Measurements from ENCODE around the gene AMACR.
A peak's percentile ranks its signal among the peaks of the same experiment; 100 is the strongest.

AMACR gene

GRCh38 chr5:34005681-34006080, 2.2 kb downstream of the AMACR start:
- H3K9me3 ChIP-seq (replicated peaks in 1 of 11), result no peaks in the 10 kb centered on the region
- peaks cover 12 to 36% (median 26%) of the 10 kb centered on the region in 11 experiments for H3K36me3 ChIP-seq
- H3K27ac ChIP-seq, result no peak overlapping the region
- no peak for TF ChIP-seq Cebpa-rat (IDR thresholded peaks at IDR 0.05)
- no peaks in the 10 kb centered on the region for H4K20me1 ChIP-seq
- no peak overlapping the region for H3K9ac ChIP-seq
- no peak overlapping the region for H3K4me2 ChIP-seq
- H3K4me3 ChIP-seq, result no peak overlapping the region
- peaks cover 15 to 32% (median 24%) of the 10 kb centered on the region in 10 experiments for H3K4me1 ChIP-seq
- no peaks in the 10 kb centered on the region for H3K27me3 ChIP-seq

GRCh38 chr5:34005211-34005610, 2.6 kb downstream of the AMACR start:
- Histone ChIP-seq H3K36me3 (peaks cover 12 to 37% (median 28%) of the 10 kb centered on the region in 11 experiments), H3K27ac (no peak overlapping the region), H4K20me1 (no peaks in the 10 kb centered on the region), H3K4me2 (no peak overlapping the region), H3K4me3 (no peak overlapping the region), H3K9me3 (replicated peaks in 1 of 11) (no peaks in the 10 kb centered on the region), H3K9ac (no peak overlapping the region), H3K27me3 (no peaks in the 10 kb centered on the region), H3K4me1 (peaks cover 15 to 30% (median 24%) of the 10 kb centered on the region in 10 experiments)
- TF ChIP-seq Cebpa-rat (IDR thresholded peaks at IDR 0.05), result no peak

GRCh38 chr5:34003941-34004340, 3.9 kb downstream of the AMACR start:
- H3K27me3 ChIP-seq, result no peaks in the 10 kb centered on the region
- H3K4me1 ChIP-seq, result peaks cover 8 to 17% (median 15%) of the 10 kb centered on the region in 10 experiments
- H3K9me3 ChIP-seq (replicated peaks in 1 of 11), result no peaks in the 10 kb centered on the region
- H4K20me1 ChIP-seq, result no peaks in the 10 kb centered on the region
- no peak overlapping the region for H3K4me3 ChIP-seq
- H3K27ac ChIP-seq, result no peak overlapping the region
- H3K36me3 ChIP-seq, result peaks cover 12 to 37% (median 29%) of the 10 kb centered on the region in 11 experiments
- H3K9ac ChIP-seq, result no peak overlapping the region
- no peak overlapping the region for H3K4me2 ChIP-seq
- TF ChIP-seq Cebpa-rat (IDR thresholded peaks at IDR 0.05), result no peak

DNA sequence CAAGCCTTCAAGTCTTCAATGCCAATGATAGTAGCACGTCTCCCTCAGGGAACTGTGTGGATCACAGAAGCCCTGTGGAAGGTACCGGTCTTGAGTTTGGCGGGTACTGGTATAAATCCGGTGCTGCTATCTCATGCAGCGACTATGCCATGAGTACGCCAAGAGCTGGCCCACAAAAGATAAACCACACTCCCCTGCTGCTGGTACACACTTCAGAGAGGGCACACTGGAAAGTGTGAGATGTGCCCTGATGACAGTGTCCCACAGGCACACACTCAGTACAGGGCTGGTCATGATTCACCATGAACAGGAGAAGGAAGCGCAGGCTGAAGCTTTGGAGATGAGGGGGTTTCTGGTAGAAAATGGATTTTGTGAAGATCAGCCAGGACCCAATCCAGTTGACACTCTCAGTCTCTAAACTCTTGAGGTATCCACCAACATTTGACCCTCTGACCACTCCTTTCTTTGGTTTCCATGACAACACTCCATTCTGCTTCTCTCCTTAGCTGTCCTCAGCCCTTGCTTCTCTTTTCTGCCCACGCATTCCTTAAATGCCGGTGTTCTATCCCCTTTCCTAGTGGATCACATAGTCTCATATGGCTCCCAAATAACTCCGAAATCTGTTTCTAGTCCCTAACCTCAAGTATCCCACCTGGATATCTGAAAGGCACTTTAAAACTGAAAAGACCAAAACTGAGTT, 5.1 kb downstream of the AMACR start:
- TF ChIP-seq Cebpa-rat (IDR thresholded peaks at IDR 0.05), result no peak
- no peak overlapping the region for H3K9ac ChIP-seq
- H3K4me2 ChIP-seq, result no peak overlapping the region
- H3K27ac ChIP-seq, result no peak overlapping the region
- no peaks in the 10 kb centered on the region for H3K27me3 ChIP-seq
- H3K36me3 ChIP-seq, result peaks cover 18 to 46% (median 32%) of the 10 kb centered on the region in 11 experiments
- no peaks in the 10 kb centered on the region for H3K9me3 ChIP-seq (replicated peaks in 1 of 11)
- H3K4me3 ChIP-seq, result no peak overlapping the region
- no peaks in the 10 kb centered on the region for H4K20me1 ChIP-seq
- peaks cover 7 to 15% (median 11%) of the 10 kb centered on the region in 10 experiments for H3K4me1 ChIP-seq

GRCh38 chr5:34001241-34001841, 6.5 kb downstream of the AMACR start:
- H4K20me1 ChIP-seq, result no peaks in the 10 kb centered on the region
- no peak overlapping the region for H3K4me3 ChIP-seq
- H3K9me3 ChIP-seq (replicated peaks in 1 of 11), result no peaks in the 10 kb centered on the region
- peaks cover 0 to 11% (median 3%) of the 10 kb centered on the region in 10 experiments; a peak in 12 of 20 replicates for H3K4me1 ChIP-seq
- no peaks in the 10 kb centered on the region for H3K27me3 ChIP-seq
- H3K4me2 ChIP-seq, result no peak overlapping the region
- peaks cover 19 to 46% (median 32%) of the 10 kb centered on the region in 11 experiments for H3K36me3 ChIP-seq
- H3K9ac ChIP-seq, result no peak overlapping the region
- H3K27ac ChIP-seq, result no peak overlapping the region
- TF ChIP-seq Cebpa-rat (IDR thresholded peaks at IDR 0.05), result no peak

- H3K4me1 ChIP-seq, result peaks cover 0 to 19% (median 2%) of the 10 kb centered on the region in 10 experiments; a peak in 7 of 20 replicates
These were observed 7.9 kb downstream of the AMACR start for GRCh38 chr5:33999978-34000377.

DNA sequence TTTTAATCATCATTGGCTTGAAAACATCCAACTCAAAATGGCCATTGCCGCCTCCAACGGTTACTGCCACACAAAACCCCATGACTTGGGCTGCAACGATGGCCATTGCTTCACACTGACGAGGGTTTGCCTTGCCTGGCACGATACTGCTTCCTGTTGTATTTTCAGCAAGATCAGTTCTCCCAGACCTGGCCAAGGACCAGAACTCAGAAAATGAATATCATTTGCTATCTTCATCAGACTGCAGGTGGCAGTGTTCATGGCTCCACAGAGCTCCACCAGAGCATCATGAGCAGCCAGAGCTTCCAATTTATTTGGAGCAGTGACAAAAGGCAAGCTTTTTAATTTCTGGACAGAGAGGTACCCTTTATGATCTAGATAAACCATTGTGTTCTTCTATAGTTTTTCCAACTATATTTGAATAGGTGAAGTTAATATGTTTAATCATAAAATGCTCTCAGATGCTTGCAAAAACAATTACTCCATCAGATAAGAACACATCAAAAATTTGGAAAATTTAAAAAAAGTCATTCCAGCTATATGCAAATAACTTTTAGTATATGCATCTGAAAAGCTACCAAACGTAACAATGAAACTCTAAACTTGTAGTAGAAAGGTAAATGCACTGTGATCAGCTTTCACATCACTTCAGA, 10.4 kb downstream of the AMACR start:
- no peak overlapping the region; a peak in 1 of 22 replicates for H3K27ac ChIP-seq
- peak overlapping the region in 1 of 11 experiments; percentile 40; a peak in 1 of 22 replicates for H3K4me2 ChIP-seq
- peaks cover 2 to 32% (median 16%) of the 10 kb centered on the region in 11 experiments; a peak in 16 of 22 replicates for H3K36me3 ChIP-seq
- no peaks in the 10 kb centered on the region for H3K27me3 ChIP-seq
- peaks cover 0 to 20% (median 2%) of the 10 kb centered on the region in 10 experiments; a peak in 7 of 20 replicates for H3K4me1 ChIP-seq
- no peak for TF ChIP-seq Cebpa-rat (IDR thresholded peaks at IDR 0.05)
- no peaks in the 10 kb centered on the region for H3K9me3 ChIP-seq (replicated peaks in 1 of 11)
- no peaks in the 10 kb centered on the region for H4K20me1 ChIP-seq
- H3K9ac ChIP-seq, result no peak overlapping the region
- no peak overlapping the region for H3K4me3 ChIP-seq

More at GRCh38 chr5:33999978-34000377, 7.9 kb downstream of the AMACR start:
- Histone ChIP-seq H3K4me2 (no peak overlapping the region), H3K9ac (no peak overlapping the region), H3K9me3 (replicated peaks in 1 of 11) (no peaks in the 10 kb centered on the region), H3K27ac (no peak overlapping the region), H3K36me3 (peaks cover 19 to 41% (median 32%) of the 10 kb centered on the region in 11 experiments), H3K4me3 (no peak overlapping the region), H3K27me3 (no peaks in the 10 kb centered on the region), H4K20me1 (no peaks in the 10 kb centered on the region)
- TF ChIP-seq Cebpa-rat (IDR thresholded peaks at IDR 0.05), result no peak

DNA sequence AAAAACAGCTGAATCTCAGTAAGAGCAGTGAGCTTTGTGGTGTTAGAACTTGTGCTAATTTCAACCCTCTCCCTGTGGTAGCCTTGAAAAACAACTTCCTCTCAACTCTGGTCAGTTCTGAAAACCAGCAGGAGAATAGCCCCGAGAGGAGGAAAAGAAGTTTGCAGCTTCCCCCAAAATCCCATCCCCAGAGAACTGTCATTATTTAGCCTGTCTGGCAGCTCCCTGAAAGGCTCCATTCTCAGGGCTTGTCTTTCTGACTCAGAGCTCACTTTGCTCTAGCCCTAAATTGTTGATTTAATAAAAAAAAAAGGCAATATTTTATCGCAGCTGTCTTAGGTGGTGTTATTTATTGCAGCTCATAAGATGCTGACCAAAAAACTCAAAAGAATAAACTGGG, 12.0 kb downstream of the AMACR start:
- Histone ChIP-seq H3K9ac (no peak overlapping the region; a peak in 1 of 22 replicates), H3K4me2 (peak overlapping the region in 2 of 11 experiments; percentile 11 to 13; a peak in 3 of 22 replicates)

DNA sequence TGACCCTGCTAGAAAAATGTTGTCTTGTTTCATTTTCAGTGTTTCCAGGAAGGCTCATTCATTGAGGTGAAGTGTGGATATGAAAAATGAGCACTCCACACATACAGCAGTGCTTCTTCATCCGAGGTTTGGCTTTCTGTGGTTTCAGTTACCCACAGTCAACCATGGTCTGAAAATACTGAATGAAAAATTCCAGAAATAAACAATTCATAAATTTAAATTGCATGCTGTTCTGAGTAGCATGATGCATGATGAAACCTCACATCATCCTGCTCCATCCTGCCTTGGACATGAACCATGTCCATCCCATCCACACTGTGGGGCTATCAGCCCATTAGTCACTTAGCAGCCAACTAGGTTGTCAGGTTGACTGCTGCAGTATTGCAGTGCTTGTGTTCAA, 13.0 kb downstream of the AMACR start:
- Histone ChIP-seq H3K4me1 (peaks cover 0 to 20% (median 2%) of the 10 kb centered on the region in 10 experiments; a peak in 7 of 20 replicates), H3K4me2 (peak overlapping the region in 1 of 11 experiments; percentile 11; a peak in 1 of 22 replicates), H3K27me3 (no peaks in the 10 kb centered on the region), H3K9ac (no peak overlapping the region), H3K4me3 (no peak overlapping the region), H3K9me3 (replicated peaks in 1 of 11) (no peaks in the 10 kb centered on the region), H3K27ac (no peak overlapping the region), H4K20me1 (no peaks in the 10 kb centered on the region), H3K36me3 (peaks cover 3 to 22% (median 12%) of the 10 kb centered on the region in 11 experiments; a peak in 10 of 22 replicates)
- TF ChIP-seq Cebpa-rat (IDR thresholded peaks at IDR 0.05), result no peak

More for the DNA sequence above, 12.0 kb downstream of the AMACR start:
- Histone ChIP-seq H3K36me3 (peaks cover 3 to 24% (median 11%) of the 10 kb centered on the region in 11 experiments; a peak in 10 of 22 replicates), H4K20me1 (no peaks in the 10 kb centered on the region), H3K4me3 (no peak overlapping the region), H3K4me1 (peaks cover 0 to 20% (median 2%) of the 10 kb centered on the region in 10 experiments; a peak in 7 of 20 replicates), H3K9me3 (replicated peaks in 1 of 11) (no peaks in the 10 kb centered on the region), H3K27me3 (no peaks in the 10 kb centered on the region), H3K27ac (no peak overlapping the region)
- no peak for TF ChIP-seq Cebpa-rat (IDR thresholded peaks at IDR 0.05)

All from BLaER1 treated with 17β-estradiol and CSF1 and Interleukin-3, amounts not matched to agents 10 nM and 100 nM (cell line).